WTC11 (cell line): ENCODE results near the gene CORIN. TPM values are rescaled to one million over a fixed set of nuclear protein-coding genes. Genes with fewer than 3 reads are reported as not detected.

Experiments used
- ELF4 ChIP-seq: sonication (generic); formaldehyde crosslinking; IDR thresholded peaks from 2 replicates; pipeline ENCODE4 v1.8.1; 2022; ENCODE audit warnings: low read depth, mild to moderate bottlenecking, moderate library complexity, missing genetic modification reagents
- ETV6 ChIP-seq: sonication (generic); formaldehyde crosslinking; IDR thresholded peaks from 2 replicates; pipeline ENCODE4 v1.8.1; 2022; ENCODE audit warnings: mild to moderate bottlenecking, missing genetic modification reagents
- FOXP1 ChIP-seq: sonication (generic); formaldehyde crosslinking; IDR thresholded peaks from 2 replicates; pipeline ENCODE4 v1.8.0; 2022; ENCODE audit warnings: missing genetic modification reagents, mild to moderate bottlenecking, moderate library complexity, borderline replicate concordance
- KAT7 ChIP-seq: sonication (generic); formaldehyde crosslinking; IDR thresholded peaks from 2 replicates; pipeline ENCODE4 v1.8.1; 2023; ENCODE audit warnings: missing genetic modification reagents, mild to moderate bottlenecking, borderline replicate concordance
- NFATC4 ChIP-seq: fragments of 250-450 bp; sonication (Bioruptor Pico); IDR thresholded peaks from 2 replicates; pipeline ENCODE4 v1.9.0; 2021; ENCODE audit warnings: mild to moderate bottlenecking
- NFE2L1 ChIP-seq: sonication (generic); formaldehyde crosslinking; IDR thresholded peaks from 2 replicates; pipeline ENCODE4 v1.8.1; 2023; ENCODE audit warnings: missing genetic modification reagents
- OVOL2 ChIP-seq: fragments of 250-450 bp; sonication (Bioruptor Pico); IDR thresholded peaks from 2 replicates; pipeline ENCODE4 v1.9.0; 2021; ENCODE audit warnings: mild to moderate bottlenecking, borderline replicate concordance
- SOX15 ChIP-seq: fragments of 250-450 bp; sonication (Bioruptor Pico); IDR thresholded peaks from 2 replicates; pipeline ENCODE4 v1.9.0; 2021; ENCODE audit warnings: mild to moderate bottlenecking
- ZBTB21 ChIP-seq: sonication (generic); formaldehyde crosslinking; IDR thresholded peaks from 2 replicates; pipeline ENCODE4 v1.8.1; 2023; ENCODE audit warnings: mild to moderate bottlenecking, missing genetic modification reagents, borderline replicate concordance
- ZNF138 ChIP-seq: sonication (generic); formaldehyde crosslinking; conservative IDR thresholded peaks from 2 replicates; pipeline ENCODE4 v1.8.1; 2022; ENCODE audit warnings: mild to moderate bottlenecking, moderate library complexity, missing genetic modification reagents
- ZNF416 ChIP-seq: fragments of 250-450 bp; sonication (Bioruptor Pico); IDR thresholded peaks from 2 replicates; pipeline ENCODE4 v1.9.0; 2021; ENCODE audit warnings: mild to moderate bottlenecking, inconsistent platforms
- ZNF671 ChIP-seq: fragments of 250-450 bp; sonication (Bioruptor Pico); IDR thresholded peaks from 2 replicates; pipeline ENCODE4 v1.8.0; 2021; ENCODE audit warnings: mild to moderate bottlenecking
- total RNA-seq: library from RNA; stranded (reverse); gene quantifications from 3 replicates; pipeline ENCODE4 v1.2.3, GENCODE V29; 2021
- TF ChIP-seq, protein P1 (sequence below): fragments of 250-450 bp; sonication (Bioruptor Pico); IDR thresholded peaks from 2 replicates; pipeline ENCODE4 v1.8.0; 2021; ENCODE audit warnings: mild to moderate bottlenecking
- TF ChIP-seq, protein P2 (sequence below): sonication (generic); formaldehyde crosslinking; IDR thresholded peaks from 2 replicates; pipeline ENCODE4 v1.8.1; 2023; ENCODE audit warnings: mild to moderate bottlenecking, missing genetic modification reagents, borderline replicate concordance
- TF ChIP-seq, protein P3 (sequence below): sonication (generic); formaldehyde crosslinking; IDR thresholded peaks from 2 replicates; pipeline ENCODE4 v1.8.1; 2022; ENCODE audit warnings: mild to moderate bottlenecking, missing genetic modification reagents, moderate library complexity, borderline replicate concordance
- TF ChIP-seq, protein P4 (sequence below): sonication (generic); formaldehyde crosslinking; IDR thresholded peaks from 2 replicates; pipeline ENCODE4 v1.8.1; 2022; ENCODE audit warnings: missing genetic modification reagents, borderline replicate concordance
- TF ChIP-seq, protein P5 (sequence below): sonication (generic); formaldehyde crosslinking; IDR thresholded peaks from 2 replicates; pipeline ENCODE4 v1.8.1; 2022; ENCODE audit warnings: low read depth, missing genetic modification reagents, borderline replicate concordance
- TF ChIP-seq, protein P6 (sequence below): sonication (generic); formaldehyde crosslinking; IDR thresholded peaks from 2 replicates; pipeline ENCODE4 v1.8.0; 2023; ENCODE audit warnings: missing genetic modification reagents, mild to moderate bottlenecking, borderline replicate concordance
- TF ChIP-seq, protein P7 (sequence below): fragments of 250-450 bp; sonication (Bioruptor Pico); IDR thresholded peaks from 2 replicates; pipeline ENCODE4 v1.9.0; 2021; ENCODE audit warnings: mild to moderate bottlenecking

The CORIN gene
- total RNA-seq, 1 experiment from 2014 or later: 0.33 TPM

DNA sequence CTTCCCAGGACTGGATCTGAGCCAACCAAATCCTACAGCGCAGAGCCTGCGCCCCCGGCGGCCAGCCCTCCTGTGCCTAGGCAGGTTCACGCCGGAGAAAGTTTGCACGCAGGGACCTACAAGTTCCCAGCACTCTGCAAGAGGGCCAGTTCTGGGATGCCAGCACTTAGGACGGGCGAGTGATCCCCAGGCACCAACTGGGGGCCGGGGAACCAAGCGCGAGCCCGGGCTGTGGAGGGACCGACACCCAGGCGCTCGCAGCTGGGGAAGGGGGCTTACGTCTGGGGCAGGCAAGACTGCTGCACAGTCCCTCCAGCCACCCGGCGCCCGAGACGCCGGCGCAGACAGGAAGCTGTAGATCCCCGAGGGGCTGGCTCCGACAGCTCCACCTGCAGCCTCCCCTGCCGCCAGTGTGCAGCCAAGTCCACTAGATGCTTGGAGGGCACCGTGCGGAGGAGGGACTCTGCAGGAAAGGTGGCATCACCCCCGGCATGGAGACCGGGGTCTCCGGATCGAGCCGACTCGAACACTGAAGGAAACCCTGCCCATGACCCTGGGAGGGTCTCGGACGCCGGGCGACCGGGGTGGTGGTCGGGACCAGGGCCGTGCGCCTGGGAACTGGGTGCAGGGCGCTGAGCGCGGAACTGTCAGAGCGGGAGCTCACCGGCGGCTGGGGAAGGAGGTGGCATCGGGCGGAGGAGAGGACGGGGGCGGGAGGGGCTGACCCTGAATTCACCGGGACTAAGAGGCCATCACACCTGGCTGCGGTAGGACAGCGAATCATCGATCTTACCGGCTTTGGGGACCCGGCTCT, 566 bp downstream of the CORIN start (continued):
- TF ChIP-seq, protein P1, sequence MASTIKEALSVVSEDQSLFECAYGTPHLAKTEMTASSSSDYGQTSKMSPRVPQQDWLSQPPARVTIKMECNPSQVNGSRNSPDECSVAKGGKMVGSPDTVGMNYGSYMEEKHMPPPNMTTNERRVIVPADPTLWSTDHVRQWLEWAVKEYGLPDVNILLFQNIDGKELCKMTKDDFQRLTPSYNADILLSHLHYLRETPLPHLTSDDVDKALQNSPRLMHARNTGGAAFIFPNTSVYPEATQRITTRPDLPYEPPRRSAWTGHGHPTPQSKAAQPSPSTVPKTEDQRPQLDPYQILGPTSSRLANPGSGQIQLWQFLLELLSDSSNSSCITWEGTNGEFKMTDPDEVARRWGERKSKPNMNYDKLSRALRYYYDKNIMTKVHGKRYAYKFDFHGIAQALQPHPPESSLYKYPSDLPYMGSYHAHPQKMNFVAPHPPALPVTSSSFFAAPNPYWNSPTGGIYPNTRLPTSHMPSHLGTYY (CRISPR knock-in tag): no peak
- TF ChIP-seq NFATC4 (CRISPR knock-in tag) (no peak), ETV6 (CRISPR knock-in tag) (no peak; the same call in 1 of the 2 replicates), ZNF671 (no peak), ELF4 (no peak), KAT7 (CRISPR knock-in tag) (0 out of 2 replicates have a peak, but pooled peaks have one; percentile 25), NFE2L1 (no peak), ZBTB21 (no peak), ZNF138 (peak; percentile 66; the same call in 1 of the 2 replicates), ZNF416 (CRISPR knock-in tag) (0 out of 2 replicates have a peak, but pooled peaks have one; percentile 7), FOXP1 (no peak), OVOL2 (no peak), SOX15 (CRISPR knock-in tag) (no peak)
- TF ChIP-seq, protein P2, sequence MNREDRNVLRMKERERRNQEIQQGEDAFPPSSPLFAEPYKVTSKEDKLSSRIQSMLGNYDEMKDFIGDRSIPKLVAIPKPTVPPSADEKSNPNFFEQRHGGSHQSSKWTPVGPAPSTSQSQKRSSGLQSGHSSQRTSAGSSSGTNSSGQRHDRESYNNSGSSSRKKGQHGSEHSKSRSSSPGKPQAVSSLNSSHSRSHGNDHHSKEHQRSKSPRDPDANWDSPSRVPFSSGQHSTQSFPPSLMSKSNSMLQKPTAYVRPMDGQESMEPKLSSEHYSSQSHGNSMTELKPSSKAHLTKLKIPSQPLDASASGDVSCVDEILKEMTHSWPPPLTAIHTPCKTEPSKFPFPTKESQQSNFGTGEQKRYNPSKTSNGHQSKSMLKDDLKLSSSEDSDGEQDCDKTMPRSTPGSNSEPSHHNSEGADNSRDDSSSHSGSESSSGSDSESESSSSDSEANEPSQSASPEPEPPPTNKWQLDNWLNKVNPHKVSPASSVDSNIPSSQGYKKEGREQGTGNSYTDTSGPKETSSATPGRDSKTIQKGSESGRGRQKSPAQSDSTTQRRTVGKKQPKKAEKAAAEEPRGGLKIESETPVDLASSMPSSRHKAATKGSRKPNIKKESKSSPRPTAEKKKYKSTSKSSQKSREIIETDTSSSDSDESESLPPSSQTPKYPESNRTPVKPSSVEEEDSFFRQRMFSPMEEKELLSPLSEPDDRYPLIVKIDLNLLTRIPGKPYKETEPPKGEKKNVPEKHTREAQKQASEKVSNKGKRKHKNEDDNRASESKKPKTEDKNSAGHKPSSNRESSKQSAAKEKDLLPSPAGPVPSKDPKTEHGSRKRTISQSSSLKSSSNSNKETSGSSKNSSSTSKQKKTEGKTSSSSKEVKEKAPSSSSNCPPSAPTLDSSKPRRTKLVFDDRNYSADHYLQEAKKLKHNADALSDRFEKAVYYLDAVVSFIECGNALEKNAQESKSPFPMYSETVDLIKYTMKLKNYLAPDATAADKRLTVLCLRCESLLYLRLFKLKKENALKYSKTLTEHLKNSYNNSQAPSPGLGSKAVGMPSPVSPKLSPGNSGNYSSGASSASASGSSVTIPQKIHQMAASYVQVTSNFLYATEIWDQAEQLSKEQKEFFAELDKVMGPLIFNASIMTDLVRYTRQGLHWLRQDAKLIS (CRISPR knock-in tag): no peak
- TF ChIP-seq, protein P3, sequence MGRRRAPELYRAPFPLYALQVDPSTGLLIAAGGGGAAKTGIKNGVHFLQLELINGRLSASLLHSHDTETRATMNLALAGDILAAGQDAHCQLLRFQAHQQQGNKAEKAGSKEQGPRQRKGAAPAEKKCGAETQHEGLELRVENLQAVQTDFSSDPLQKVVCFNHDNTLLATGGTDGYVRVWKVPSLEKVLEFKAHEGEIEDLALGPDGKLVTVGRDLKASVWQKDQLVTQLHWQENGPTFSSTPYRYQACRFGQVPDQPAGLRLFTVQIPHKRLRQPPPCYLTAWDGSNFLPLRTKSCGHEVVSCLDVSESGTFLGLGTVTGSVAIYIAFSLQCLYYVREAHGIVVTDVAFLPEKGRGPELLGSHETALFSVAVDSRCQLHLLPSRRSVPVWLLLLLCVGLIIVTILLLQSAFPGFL: no peak
- TF ChIP-seq, protein P4, sequence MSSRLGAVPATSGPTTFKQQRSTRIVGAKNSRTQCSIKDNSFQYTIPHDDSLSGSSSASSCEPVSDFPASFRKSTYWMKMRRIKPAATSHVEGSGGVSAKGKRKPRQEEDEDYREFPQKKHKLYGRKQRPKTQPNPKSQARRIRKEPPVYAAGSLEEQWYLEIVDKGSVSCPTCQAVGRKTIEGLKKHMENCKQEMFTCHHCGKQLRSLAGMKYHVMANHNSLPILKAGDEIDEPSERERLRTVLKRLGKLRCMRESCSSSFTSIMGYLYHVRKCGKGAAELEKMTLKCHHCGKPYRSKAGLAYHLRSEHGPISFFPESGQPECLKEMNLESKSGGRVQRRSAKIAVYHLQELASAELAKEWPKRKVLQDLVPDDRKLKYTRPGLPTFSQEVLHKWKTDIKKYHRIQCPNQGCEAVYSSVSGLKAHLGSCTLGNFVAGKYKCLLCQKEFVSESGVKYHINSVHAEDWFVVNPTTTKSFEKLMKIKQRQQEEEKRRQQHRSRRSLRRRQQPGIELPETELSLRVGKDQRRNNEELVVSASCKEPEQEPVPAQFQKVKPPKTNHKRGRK (CRISPR knock-in tag): no peak
- TF ChIP-seq, protein P5, sequence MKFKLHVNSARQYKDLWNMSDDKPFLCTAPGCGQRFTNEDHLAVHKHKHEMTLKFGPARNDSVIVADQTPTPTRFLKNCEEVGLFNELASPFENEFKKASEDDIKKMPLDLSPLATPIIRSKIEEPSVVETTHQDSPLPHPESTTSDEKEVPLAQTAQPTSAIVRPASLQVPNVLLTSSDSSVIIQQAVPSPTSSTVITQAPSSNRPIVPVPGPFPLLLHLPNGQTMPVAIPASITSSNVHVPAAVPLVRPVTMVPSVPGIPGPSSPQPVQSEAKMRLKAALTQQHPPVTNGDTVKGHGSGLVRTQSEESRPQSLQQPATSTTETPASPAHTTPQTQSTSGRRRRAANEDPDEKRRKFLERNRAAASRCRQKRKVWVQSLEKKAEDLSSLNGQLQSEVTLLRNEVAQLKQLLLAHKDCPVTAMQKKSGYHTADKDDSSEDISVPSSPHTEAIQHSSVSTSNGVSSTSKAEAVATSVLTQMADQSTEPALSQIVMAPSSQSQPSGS: no peak
- TF ChIP-seq, protein P6, sequence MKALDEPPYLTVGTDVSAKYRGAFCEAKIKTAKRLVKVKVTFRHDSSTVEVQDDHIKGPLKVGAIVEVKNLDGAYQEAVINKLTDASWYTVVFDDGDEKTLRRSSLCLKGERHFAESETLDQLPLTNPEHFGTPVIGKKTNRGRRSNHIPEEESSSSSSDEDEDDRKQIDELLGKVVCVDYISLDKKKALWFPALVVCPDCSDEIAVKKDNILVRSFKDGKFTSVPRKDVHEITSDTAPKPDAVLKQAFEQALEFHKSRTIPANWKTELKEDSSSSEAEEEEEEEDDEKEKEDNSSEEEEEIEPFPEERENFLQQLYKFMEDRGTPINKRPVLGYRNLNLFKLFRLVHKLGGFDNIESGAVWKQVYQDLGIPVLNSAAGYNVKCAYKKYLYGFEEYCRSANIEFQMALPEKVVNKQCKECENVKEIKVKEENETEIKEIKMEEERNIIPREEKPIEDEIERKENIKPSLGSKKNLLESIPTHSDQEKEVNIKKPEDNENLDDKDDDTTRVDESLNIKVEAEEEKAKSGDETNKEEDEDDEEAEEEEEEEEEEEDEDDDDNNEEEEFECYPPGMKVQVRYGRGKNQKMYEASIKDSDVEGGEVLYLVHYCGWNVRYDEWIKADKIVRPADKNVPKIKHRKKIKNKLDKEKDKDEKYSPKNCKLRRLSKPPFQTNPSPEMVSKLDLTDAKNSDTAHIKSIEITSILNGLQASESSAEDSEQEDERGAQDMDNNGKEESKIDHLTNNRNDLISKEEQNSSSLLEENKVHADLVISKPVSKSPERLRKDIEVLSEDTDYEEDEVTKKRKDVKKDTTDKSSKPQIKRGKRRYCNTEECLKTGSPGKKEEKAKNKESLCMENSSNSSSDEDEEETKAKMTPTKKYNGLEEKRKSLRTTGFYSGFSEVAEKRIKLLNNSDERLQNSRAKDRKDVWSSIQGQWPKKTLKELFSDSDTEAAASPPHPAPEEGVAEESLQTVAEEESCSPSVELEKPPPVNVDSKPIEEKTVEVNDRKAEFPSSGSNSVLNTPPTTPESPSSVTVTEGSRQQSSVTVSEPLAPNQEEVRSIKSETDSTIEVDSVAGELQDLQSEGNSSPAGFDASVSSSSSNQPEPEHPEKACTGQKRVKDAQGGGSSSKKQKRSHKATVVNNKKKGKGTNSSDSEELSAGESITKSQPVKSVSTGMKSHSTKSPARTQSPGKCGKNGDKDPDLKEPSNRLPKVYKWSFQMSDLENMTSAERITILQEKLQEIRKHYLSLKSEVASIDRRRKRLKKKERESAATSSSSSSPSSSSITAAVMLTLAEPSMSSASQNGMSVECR: no peak
- TF ChIP-seq, protein P7, sequence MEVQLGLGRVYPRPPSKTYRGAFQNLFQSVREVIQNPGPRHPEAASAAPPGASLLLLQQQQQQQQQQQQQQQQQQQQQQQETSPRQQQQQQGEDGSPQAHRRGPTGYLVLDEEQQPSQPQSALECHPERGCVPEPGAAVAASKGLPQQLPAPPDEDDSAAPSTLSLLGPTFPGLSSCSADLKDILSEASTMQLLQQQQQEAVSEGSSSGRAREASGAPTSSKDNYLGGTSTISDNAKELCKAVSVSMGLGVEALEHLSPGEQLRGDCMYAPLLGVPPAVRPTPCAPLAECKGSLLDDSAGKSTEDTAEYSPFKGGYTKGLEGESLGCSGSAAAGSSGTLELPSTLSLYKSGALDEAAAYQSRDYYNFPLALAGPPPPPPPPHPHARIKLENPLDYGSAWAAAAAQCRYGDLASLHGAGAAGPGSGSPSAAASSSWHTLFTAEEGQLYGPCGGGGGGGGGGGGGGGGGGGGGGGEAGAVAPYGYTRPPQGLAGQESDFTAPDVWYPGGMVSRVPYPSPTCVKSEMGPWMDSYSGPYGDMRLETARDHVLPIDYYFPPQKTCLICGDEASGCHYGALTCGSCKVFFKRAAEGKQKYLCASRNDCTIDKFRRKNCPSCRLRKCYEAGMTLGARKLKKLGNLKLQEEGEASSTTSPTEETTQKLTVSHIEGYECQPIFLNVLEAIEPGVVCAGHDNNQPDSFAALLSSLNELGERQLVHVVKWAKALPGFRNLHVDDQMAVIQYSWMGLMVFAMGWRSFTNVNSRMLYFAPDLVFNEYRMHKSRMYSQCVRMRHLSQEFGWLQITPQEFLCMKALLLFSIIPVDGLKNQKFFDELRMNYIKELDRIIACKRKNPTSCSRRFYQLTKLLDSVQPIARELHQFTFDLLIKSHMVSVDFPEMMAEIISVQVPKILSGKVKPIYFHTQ (CRISPR knock-in tag): no peak
